A549 (cell line): Measurements from ENCODE around the gene TPRG1. TPM values are rescaled to one million over a fixed set of nuclear protein-coding genes. Genes with fewer than 3 reads are reported as not detected.

Source experiments
- ATAC-seq, 2 experiments: fragments of 200-7000 bp in 1 of 2; fragments of >200 bp in 1 of 2; cut with Nextera tagmentation in 1 of 2; cut with Tn5 transposase in 1 of 2; 3 replicates each; pipeline versions ENCODE4 v1.8.0 to v1.9.1; 2018 to 2020; ENCODE audit warnings: mild to moderate bottlenecking in 1 of 2, moderate library complexity in 1 of 2
- CTCF ChIA-PET: fragments of 300-600 bp; sonication (Branson Sonifier 250); formaldehyde crosslinking; extraction: SDS; loops from one replicate; lab custom pipeline; 2021; ENCODE audit warnings: antibody characterized with exemption, inconsistent platforms; lab: Yijun Ruan, JAX
- POLR2A ChIA-PET: fragments of 350-600 bp; formaldehyde crosslinking; extraction: SDS; loops from one replicate; lab custom pipeline; 2021; ENCODE audit warnings: antibody characterized with exemption, inconsistent platforms; lab: Yijun Ruan, JAX
- DNase-seq, 2 experiments: peaks; one replicate each; pipeline versions ENCODE4 v3.0.0 to v3.0.0-alpha.2; 2011 to 2016; ENCODE audit warnings: low read depth in 1 of 2, low spot score in 1 of 2
- FAIRE-seq: peaks from 2 replicates; lab custom pipeline; 2011; peaks lifted over from hg19 to GRCh38; lab: Jason Lieb, UNC
- H3K27ac ChIP-seq, 2 experiments: fragments of >200 bp; sonication (Bioruptor Twin); formaldehyde crosslinking; 3 replicates each; pipeline ENCODE4 v1.5.1; 2016 to 2017
- H3K4me1 ChIP-seq: fragments of >200 bp; sonication (Bioruptor Twin); formaldehyde crosslinking; 3 replicates; pipeline ENCODE4 v1.6.1; 2016
- H3K4me2 ChIP-seq: fragments of >200 bp; sonication (Bioruptor Twin); formaldehyde crosslinking; 3 replicates; pipeline ENCODE4 v1.6.1; 2016
- H3K4me3 ChIP-seq: fragments of >200 bp; sonication (Bioruptor Twin); formaldehyde crosslinking; 3 replicates; pipeline ENCODE4 v1.5.1; 2016
- H3K9me3 ChIP-seq: fragments of >200 bp; sonication (Bioruptor Twin); formaldehyde crosslinking; 3 replicates; pipeline ENCODE4 v1.6.1; 2016
- BCL3 ChIP-seq: fragments of >200 bp; sonication (Bioruptor Twin); formaldehyde crosslinking; IDR thresholded peaks from 3 replicates; pipeline ENCODE4 v1.6.1; 2016
- CBX8 ChIP-seq: fragments of 200-600 bp; sonication (generic); IDR thresholded peaks from 2 replicates; pipeline ENCODE4 v1.6.1; 2016
- E2F6 ChIP-seq: IDR thresholded peaks from 2 replicates; pipeline ENCODE4 v1.6.1; 2012; ENCODE audit warnings: low read depth, borderline replicate concordance
- EHF ChIP-seq: fragments of 250-450 bp; sonication (Bioruptor Pico); IDR thresholded peaks from 2 replicates; pipeline ENCODE4 v1.5.0; 2020; ENCODE audit warnings: mild to moderate bottlenecking
- ELK1 ChIP-seq: fragments of 150-350 bp; IDR thresholded peaks from 2 replicates; pipeline ENCODE4 v1.6.1; 2014; ENCODE audit warnings: low read depth, mild to moderate bottlenecking, low read length
- EP300 ChIP-seq, 2 experiments: fragments of >200 bp; sonication (Bioruptor Twin); formaldehyde crosslinking; IDR thresholded peaks; 2 replicates in 1 of 2; 3 replicates in 1 of 2; pipeline ENCODE4 v1.6.1; 2016 to 2017
- HDAC2 ChIP-seq: fragments of 200-600 bp; sonication (generic); IDR thresholded peaks from 2 replicates; pipeline ENCODE4 v1.6.1; 2016
- HES2 ChIP-seq: fragments of >200 bp; sonication (Bioruptor Twin); formaldehyde crosslinking; IDR thresholded peaks from 2 replicates; pipeline ENCODE4 v1.6.1; 2016
- HOXA7 ChIP-seq: fragments of 250-450 bp; sonication (Bioruptor Pico); IDR thresholded peaks from 2 replicates; pipeline ENCODE4 v1.5.0; 2020; ENCODE audit warnings: mild to moderate bottlenecking, moderate library complexity
- KDM5A ChIP-seq: fragments of 200-600 bp; sonication (generic); IDR thresholded peaks from 2 replicates; pipeline ENCODE4 v1.6.1; 2016; ENCODE audit warnings: antibody characterized with exemption, mild to moderate bottlenecking
- MAFK ChIP-seq: fragments of 450-650 bp; IDR thresholded peaks from 2 replicates; pipeline ENCODE4 v1.6.1; 2014; ENCODE audit not compliant: partially characterized antibody
- MYC ChIP-seq: IDR thresholded peaks from 2 replicates; pipeline ENCODE4 v1.6.1; 2012; ENCODE audit warnings: mild to moderate bottlenecking, inconsistent platforms, low read length, improper control_type of control experiment, borderline replicate concordance
- NPAS2 ChIP-seq: fragments of 250-450 bp; sonication (Bioruptor Pico); IDR thresholded peaks from 2 replicates; pipeline ENCODE4 v1.8.0; 2022; ENCODE audit warnings: mild to moderate bottlenecking, moderate library complexity, borderline replicate concordance
- NR3C1 ChIP-seq: fragments of >200 bp; sonication (Bioruptor Twin); formaldehyde crosslinking; IDR thresholded peaks from 3 replicates; pipeline ENCODE4 v1.6.1; 2017
- PBX3 ChIP-seq: IDR thresholded peaks from 2 replicates; pipeline ENCODE4 v1.6.1; 2012
- PHF8 ChIP-seq: fragments of 200-600 bp; sonication (generic); IDR thresholded peaks from 2 replicates; pipeline ENCODE4 v1.6.1; 2016; ENCODE audit warnings: low read depth, mild to moderate bottlenecking, antibody characterized with exemption, moderate library complexity, borderline replicate concordance
- RARB ChIP-seq: fragments of 250-450 bp; sonication (Bioruptor Pico); IDR thresholded peaks from 2 replicates; pipeline ENCODE4 v1.8.0; 2021; ENCODE audit warnings: mild to moderate bottlenecking, moderate library complexity
- RNF2 ChIP-seq: fragments of 200-600 bp; sonication (generic); IDR thresholded peaks from 2 replicates; pipeline ENCODE4 v1.6.1; 2016; ENCODE audit warnings: low read depth, mild to moderate bottlenecking, antibody characterized with exemption, moderate library complexity, borderline replicate concordance
- TFCP2L1 ChIP-seq: fragments of 250-450 bp; sonication (Bioruptor Pico); IDR thresholded peaks from 2 replicates; pipeline ENCODE4 v1.5.0; 2021; ENCODE audit warnings: mild to moderate bottlenecking
- TP53 ChIP-seq: fragments of 250-450 bp; sonication (Bioruptor Pico); IDR thresholded peaks from 2 replicates; pipeline ENCODE4 v1.5.0; 2021; ENCODE audit warnings: mild to moderate bottlenecking, moderate library complexity
- USF2 ChIP-seq: fragments of 450-650 bp; IDR thresholded peaks from 2 replicates; pipeline ENCODE4 v1.6.1; 2014; ENCODE audit warnings: antibody characterized with exemption
- ZNF302 ChIP-seq: fragments of 250-450 bp; sonication (Bioruptor Pico); IDR thresholded peaks from 2 replicates; pipeline ENCODE4 v1.9.0; 2021; ENCODE audit warnings: inconsistent platforms, mild to moderate bottlenecking, moderate library complexity
- WGBS: methylation state at CpG from one replicate; pipeline ENCODE4 v1.1.6; 2017; ENCODE audit errors: missing lambda C conversion rate; 5-methylcytosine and 5-hydroxymethylcytosine counted together
- polyA plus RNA-seq, 4 experiments: library from polyadenylated mRNA; depleted of rRNA in 3 of 4; stranded (reverse); fragments of >200 nt; fragmentation: RNase III in 1 of 4; extraction: RNeasy Plus Mini Kit Qiagen cat#74134 plus additional on column Dnase treatment in 1 of 4; gene quantifications; 2 replicates in 3 of 4; 3 replicates in 1 of 4; pipeline ENCODE4 v1.2.3, GENCODE V29; 2011 to 2017

The TPRG1 gene
- polyA plus RNA-seq, 2 of the 4 experiments (the other 2 are of a cell fraction), result 0.21 to 1.1 TPM

- Histone ChIP-seq H3K27ac (no peak overlapping the region), H3K4me3 (no peak overlapping the region), H3K4me1 (no peaks in the 10 kb centered on the region), H3K9me3 (no peaks in the 10 kb centered on the region), H3K4me2 (no peak overlapping the region)
- ATAC-seq (no peak), FAIRE-seq (no peak)
- ChIA-PET POLR2A (no interaction called here), CTCF (interaction anchor here (1.9 to 3.1 kb wide), 3 partner anchors 10 to 1398 kb away, joined by 10 to 17 read pairs (median 11); no protein-coding TSS in a partner anchor)
- TF ChIP-seq ZNF302 (CRISPR knock-in tag), result no peak
- TF ChIP-seq TFCP2L1 (CRISPR knock-in tag), result no peak
- TF ChIP-seq HOXA7 (CRISPR knock-in tag), result no peak
- TF ChIP-seq USF2, result no peak
- TF ChIP-seq BCL3, result no peak
- TF ChIP-seq RNF2, result no peak
- no peak for TF ChIP-seq RARB (CRISPR knock-in tag)
- no peak for TF ChIP-seq EHF (CRISPR knock-in tag)
- no peak for TF ChIP-seq MAFK
- no peak for TF ChIP-seq MYC
- TF ChIP-seq HES2, result no peak
- TF ChIP-seq PHF8, result no peak
- TF ChIP-seq CBX8, result no peak
- TF ChIP-seq ELK1, result no peak
- TF ChIP-seq E2F6, result no peak
- TF ChIP-seq NR3C1, result no peak
- TF ChIP-seq, all 56 proteins: peak for 0
- 81% methylated on average over 9 of the region's 9 CpGs for WGBS
- DNase-seq, result no peak
Measured at GRCh38 chr3:189138901-189139610, 32.7 kb upstream of the TPRG1 start.

GRCh38 chr3:189139611-189139940 lies 32.2 kb upstream of the TPRG1 start:
- no peaks in the 10 kb centered on the region for H3K4me1 ChIP-seq
- no peak for TF ChIP-seq TP53 (CRISPR knock-in tag)
- TF ChIP-seq USF2, result no peak
- no peak for TF ChIP-seq NR3C1
- TF ChIP-seq EP300 (IDR thresholded peaks at IDR 0.05), result no peak
- TF ChIP-seq NPAS2 (CRISPR knock-in tag), result no peak
- TF ChIP-seq KDM5A, result no peak
- TF ChIP-seq PBX3, result no peak
- no peak for TF ChIP-seq HDAC2
- POLR2A ChIA-PET, result no interaction called here
- WGBS, result 86% methylated on average over 6 of the region's 6 CpGs
- ATAC-seq, result no peak
- H3K27ac ChIP-seq, result no peak overlapping the region
- CTCF ChIA-PET, result interaction anchor here (1.9 to 3.1 kb wide), 3 partner anchors 10 to 1399 kb away, joined by 10 to 17 read pairs (median 11); no protein-coding TSS in a partner anchor
- no peak for FAIRE-seq
- H3K4me3 ChIP-seq, result no peak overlapping the region
- H3K9me3 ChIP-seq, result no peaks in the 10 kb centered on the region
- no peak for DNase-seq
- H3K4me2 ChIP-seq, result no peak overlapping the region
